ENCODE data around the gene HNRNPDL.
"Not testable (repeated sequence)": the region's sequence is repeated elsewhere in the genome, so short reads cannot be mapped to it uniquely, and the experiment has no call there.

HNRNPDL gene

GRCh38 chr4:82431831-82432230, 1.6 kb upstream of the HNRNPDL start:
- no peak for DNase-seq

DNA sequence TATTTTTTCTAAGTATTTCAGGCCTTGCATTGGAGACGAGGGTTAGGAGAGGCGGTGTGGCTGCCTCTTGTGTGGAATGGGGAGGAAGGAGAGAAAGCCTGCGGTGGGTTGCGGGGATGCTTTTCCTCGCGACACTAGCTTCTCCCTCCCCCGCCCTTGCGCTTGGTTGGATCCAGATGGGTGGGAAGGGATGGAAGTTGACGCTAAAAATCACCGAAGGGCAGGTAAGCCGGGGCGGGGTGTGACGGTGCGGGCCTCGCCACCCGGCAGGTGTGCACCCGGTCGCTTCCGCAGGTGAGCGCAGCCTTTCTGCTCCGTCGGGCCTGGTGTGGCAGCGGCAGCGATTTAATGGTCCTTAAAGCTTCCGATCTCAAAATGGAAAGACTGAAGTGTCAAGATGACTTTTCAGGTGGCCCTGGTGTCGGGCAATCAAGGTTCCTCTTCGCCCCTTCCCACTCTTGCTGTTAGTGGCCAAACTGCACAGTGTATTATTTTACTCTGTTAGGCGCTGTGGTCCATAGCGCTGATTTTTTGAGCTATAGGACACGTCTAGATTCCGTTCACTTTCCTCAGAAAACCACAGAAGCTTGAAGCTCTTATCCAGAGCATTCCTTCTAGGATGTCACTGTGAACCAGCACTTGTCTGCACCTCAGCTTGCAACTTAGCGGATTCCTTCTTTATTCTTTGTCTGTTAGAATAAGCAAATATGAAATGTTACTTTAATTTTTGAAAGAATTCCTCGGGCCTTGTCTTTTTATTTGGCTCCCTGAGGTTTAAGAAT, 893 bp upstream of the HNRNPDL start:
- no peak for DNase-seq

GRCh38 chr4:82429728-82430192, 502 bp downstream of the HNRNPDL start:
- no peak for DNase-seq

DNA sequence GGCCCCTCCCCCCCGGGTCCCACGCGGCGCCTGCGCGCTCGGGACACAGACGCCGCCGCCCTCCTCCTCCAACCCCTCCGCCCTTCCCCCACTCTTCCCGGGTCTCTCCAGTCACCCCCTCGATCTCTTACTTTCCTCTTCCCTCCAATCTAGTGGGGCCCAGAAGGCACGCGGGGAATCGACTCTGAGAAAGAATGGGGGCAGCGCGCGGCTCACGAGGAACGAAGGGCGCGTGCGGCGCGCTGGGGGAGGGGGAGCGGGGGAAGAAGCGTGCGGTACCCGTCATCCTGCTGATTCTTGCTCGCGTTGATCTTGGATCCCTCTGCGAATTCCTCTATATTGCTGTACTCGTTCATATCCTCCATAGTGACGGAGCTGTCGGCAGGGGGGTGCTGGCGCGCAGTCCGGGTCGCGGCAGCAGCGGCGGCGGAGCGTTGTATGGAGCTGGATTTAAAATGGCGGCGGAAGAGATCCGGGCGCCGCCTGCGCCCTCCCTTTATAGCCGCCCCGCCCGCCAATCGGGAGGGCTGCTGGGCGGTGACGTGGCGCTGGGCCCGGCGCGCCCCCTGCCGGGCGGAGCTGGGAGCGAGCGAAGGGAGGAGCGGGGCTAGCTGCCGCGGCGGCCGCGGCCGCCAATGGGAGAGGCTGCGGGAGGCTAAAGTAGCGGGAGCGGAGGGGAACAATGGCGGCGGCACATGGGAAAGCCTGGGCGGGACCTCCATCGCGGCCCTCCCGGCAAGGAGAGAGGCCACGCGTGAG, 1.1 kb downstream of the HNRNPDL start:
- DNase-seq: peak; percentile 86

- no peak for DNase-seq
Measured at GRCh38 chr4:82428526-82428968, 1.7 kb downstream of the HNRNPDL start.

GRCh38 chr4:82425478-82425877, 4.8 kb downstream of the HNRNPDL start:
- no peak for DNase-seq

DNA sequence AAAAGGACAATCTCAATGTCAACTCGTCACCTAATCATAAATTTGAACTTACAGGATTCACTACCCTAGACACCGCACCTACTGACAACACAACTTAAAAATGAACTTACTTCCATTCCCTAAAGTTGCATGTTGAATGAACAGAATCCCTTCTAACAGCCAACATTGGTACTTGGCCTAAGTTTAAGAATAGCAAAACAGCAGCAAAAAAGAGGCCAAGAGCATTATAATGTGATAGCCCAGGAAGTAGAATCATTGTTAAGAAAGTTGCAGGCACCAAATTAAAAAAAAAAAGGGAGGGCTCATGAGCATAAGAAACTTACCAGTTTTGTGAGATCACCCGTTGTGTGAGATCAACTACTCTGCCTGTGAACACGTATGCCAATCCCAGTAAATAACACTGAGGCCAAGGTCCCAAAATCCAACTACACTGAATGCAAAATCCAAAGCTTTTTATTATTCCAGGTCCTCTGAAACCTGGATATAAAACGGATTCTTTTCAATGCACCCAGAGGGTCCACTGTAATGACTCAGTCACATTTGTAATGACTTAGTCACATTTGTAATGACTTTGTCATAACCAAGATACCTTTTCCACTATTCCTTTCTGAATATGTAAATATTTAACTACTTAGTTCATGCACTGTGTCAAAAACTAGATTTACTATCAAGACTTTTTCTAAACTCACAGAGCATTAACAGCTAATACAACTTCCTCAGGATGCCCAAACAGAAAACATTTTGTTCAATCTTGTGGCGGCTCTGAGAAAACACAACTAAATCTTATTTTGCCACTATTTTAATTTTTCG, 6.8 kb downstream of the HNRNPDL start:
- no peak for DNase-seq

- DNase-seq: no peak
Measured at GRCh38 chr4:82422616-82423015, 7.6 kb downstream of the HNRNPDL start.

GRCh38 chr4:82421796-82422560, 8.3 kb downstream of the HNRNPDL start:
- no peak for DNase-seq

- peak; percentile 79 for DNase-seq
Measured at GRCh38 chr4:82419451-82419850, 10.8 kb downstream of the HNRNPDL start.

GRCh38 chr4:82415922-82416365, 14.3 kb downstream of the HNRNPDL start:
- DNase-seq: no peak

DNA sequence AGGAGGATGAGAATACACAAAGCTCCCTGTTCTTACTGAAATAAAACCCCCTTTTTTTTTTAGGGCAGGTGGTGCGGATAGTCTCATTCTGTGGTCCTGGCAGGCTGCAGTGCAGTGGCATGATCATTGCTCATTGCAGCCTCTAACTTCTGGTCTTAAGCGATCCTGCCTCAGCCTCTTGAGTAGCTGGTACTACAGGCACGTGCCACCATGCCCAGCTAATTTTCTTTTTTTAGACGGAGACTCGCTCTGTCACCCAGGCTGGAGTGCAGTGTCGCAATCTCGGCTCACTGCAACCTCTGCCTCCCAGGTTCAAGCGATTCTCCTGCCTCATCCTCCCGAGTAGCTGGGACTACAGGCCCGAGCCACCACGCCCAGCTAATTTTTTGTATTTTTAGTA, 15.2 kb downstream of the HNRNPDL start:
- DNase-seq: not testable (repeated sequence)

DNA sequence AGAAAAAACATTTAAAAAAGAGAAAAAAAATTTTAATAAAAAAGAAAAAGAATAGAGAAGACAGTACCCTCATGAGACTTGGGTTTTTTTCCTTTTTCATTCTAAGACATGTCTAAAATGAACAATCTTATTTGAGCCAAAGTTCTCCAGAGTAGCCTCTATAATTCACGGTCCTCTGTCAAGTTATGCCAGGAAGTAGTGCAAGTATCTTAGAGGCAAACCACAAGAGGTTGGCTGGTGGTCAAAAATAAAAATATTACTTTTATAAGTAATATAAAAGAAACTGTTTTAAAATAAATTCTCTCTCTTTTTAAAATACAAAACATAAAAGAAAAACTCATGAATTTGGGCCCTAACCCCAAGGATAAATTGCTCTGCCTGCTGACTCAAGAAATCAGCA, 26.5 kb downstream of the HNRNPDL start:
- no peak for DNase-seq

DNA sequence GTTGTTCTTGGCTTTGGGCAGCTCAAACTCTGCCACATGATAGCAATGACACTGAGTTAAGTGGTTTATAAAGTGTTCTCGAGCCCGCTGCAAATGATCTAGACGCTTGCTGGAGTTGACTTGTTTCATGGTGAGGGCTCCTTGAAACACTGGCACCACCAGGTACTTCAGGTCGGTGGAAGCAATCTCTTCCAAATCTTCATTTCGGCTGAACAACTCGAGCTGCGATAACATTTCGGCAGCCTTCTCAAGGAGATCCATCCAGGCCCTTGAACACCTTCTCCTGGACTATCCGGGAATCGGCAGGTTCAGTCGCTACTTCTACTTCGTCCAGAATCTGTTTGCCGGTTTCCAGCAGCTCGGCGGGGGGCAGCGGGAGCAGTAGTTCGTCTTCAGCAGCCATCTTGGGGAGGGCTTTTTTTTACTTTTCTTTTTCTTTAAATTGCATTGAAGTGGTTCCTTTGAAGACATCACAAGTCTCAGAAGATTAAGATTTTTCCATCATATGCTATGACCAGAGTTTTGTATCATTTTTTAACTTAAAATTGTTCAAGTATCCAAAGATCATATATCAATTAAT, 28.0 kb downstream of the HNRNPDL start:
- no peak for DNase-seq

- DNase-seq: no peak
Measured at GRCh38 chr4:82401600-82401999, 28.7 kb downstream of the HNRNPDL start.

GRCh38 chr4:82398263-82398662, 32.0 kb downstream of the HNRNPDL start:
- no peak for DNase-seq

DNA sequence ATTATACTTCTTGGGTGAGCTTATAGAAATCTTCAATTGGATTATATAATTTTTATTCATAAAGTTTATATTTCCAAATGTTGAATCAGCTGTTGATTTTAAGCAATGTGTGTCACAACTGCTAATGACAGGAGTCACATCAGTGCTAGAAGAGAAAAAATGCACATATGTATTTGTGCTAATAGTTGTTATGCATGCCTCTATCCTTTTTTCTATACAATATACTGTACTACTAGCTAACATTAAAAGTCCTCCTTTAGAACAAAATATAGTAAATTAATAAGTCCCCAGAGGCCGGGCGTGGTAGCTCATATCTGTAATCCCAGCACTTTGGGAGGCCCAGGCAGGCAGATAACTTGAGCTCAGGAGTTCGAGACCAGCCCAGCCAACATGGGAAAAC, 32.7 kb downstream of the HNRNPDL start:
- DNase-seq: no peak

DNA sequence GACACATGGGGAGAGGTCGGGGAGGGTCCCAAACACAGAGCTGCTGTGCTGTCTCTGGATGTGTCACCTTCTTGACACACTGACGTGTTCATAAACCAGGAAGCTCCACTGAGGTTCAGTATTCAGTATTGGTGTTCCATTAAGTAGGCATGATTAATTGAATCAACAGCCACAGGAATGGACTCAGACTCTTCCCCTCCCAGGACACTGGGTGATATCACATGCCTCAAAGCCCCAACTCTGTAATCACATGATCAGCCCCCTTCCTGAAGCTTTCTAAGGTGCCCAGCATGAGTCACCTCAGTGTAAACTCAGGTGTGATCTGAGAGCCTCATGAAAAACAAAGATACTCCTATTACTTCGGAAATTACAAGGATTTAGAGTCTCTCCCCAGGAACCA, 35.4 kb downstream of the HNRNPDL start:
- no peak for DNase-seq

DNA sequence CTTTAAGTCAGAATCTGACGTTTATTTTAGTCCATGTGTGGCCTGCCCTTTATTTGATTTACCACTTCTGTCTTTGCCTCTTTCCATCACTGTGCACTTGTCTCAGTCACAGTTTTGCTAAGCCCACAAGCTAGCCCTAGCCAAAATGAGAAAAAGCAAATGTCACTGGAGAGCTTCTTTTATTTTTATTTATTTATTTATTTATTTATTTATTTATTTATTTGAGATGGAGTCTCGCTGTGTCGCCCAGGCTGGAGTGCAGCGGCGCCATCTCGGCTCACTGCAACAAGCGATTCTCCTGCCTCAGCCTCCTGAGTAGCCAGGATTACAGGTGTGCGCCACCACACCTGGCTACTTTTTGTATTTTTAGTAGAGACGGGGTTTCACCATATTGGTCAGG, 40.2 kb downstream of the HNRNPDL start:
- not testable (repeated sequence) for DNase-seq

DNA sequence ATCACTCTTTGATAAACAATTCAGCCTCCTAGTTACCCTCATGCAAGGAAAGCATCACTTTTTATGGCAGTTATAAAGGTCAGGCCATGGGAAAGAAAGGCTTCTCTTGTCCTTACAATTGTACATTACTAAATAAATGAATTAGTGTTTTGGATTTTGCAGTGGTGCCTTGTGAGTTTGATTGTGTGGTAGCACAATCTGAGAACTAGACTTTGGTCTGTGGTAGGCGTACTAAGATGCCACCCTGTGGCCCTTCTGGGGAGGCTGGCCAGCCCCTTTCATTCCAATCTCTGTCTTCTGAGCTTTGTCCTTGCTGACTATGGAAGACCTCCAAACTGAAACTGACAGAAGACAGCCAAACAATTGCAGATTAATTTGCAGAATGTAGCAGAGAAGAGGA, 41.9 kb downstream of the HNRNPDL start:
- DNase-seq: no peak

GRCh38 chr4:82386312-82386711, 44.0 kb downstream of the HNRNPDL start:
- not testable (repeated sequence) for DNase-seq

DNA sequence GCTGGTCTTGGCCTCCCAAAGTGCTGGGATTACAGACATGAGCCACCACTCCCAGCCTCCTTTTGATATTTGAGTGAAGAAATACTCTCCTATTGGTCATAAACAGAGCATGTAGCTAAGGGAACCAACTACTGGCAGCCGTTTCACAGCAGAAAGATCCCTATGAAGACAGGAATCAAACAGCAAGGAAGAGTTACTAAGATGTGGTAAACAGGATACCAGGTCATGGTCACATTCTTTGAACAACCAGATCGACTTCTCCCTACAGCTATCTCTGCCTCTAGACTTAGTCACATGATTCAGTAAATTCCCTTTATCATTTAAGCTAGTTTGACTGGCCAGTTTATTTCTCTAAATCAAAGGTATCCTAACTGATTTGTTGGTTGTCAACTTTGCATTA, 47.5 kb downstream of the HNRNPDL start:
- no peak for DNase-seq
